GM13977 (cell line): ENCODE results near the gene PLEKHH3.
"Not testable (repeated sequence)": the region's sequence is repeated elsewhere in the genome, so short reads cannot be mapped to it uniquely, and the experiment has no call there.

Experiments used
- DNase-seq: peaks from one replicate; pipeline ENCODE4 v3.0.0; 2012; ENCODE audit warnings: low spot score
- in situ Hi-C: fragments of 300-500 bp; cut with MboI; formaldehyde crosslinking; loops from one replicate; pipeline ENCODE4 v1.12.0; 2022; ENCODE audit warnings: low sequenced_read_pairs, low pct_unique_long_range_greater_than_20kb, mixed read lengths, inconsistent platforms; ENCODE audit not compliant: unreplicated experiment
- TF ChIP-seq, protein P1 (sequence below): IDR thresholded peaks from 2 replicates; pipeline ENCODE4 v1.5.1; 2012; ENCODE audit warnings: mild to moderate bottlenecking, control low read depth; ENCODE audit not compliant: insufficient read depth; ENCODE audit errors: extremely low read depth, missing control alignments

The PLEKHH3 gene

DNA sequence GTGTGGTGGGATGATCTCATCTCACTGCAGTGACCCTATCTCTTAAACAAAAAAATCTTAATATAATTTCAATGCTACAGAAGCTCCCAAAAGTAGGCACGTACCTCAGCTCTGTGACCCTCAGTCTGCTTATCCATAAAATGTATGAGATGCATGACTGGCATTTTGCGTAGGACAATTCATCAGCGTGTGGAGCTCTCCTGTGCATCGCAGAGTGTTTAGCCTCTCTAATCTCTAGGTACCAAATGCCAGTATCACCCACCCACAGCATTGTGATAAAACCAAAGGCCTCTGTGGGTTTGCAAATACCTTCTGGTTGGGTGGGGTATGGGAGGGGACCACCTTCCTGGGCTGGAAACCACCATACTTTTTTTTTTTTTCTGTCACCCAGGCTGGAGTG lies 36.7 kb downstream of the PLEKHH3 start:
- in situ Hi-C loops: no loop called here
- DNase-seq: no peak
- TF ChIP-seq, protein P1, sequence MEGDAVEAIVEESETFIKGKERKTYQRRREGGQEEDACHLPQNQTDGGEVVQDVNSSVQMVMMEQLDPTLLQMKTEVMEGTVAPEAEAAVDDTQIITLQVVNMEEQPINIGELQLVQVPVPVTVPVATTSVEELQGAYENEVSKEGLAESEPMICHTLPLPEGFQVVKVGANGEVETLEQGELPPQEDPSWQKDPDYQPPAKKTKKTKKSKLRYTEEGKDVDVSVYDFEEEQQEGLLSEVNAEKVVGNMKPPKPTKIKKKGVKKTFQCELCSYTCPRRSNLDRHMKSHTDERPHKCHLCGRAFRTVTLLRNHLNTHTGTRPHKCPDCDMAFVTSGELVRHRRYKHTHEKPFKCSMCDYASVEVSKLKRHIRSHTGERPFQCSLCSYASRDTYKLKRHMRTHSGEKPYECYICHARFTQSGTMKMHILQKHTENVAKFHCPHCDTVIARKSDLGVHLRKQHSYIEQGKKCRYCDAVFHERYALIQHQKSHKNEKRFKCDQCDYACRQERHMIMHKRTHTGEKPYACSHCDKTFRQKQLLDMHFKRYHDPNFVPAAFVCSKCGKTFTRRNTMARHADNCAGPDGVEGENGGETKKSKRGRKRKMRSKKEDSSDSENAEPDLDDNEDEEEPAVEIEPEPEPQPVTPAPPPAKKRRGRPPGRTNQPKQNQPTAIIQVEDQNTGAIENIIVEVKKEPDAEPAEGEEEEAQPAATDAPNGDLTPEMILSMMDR: no peak

DNA sequence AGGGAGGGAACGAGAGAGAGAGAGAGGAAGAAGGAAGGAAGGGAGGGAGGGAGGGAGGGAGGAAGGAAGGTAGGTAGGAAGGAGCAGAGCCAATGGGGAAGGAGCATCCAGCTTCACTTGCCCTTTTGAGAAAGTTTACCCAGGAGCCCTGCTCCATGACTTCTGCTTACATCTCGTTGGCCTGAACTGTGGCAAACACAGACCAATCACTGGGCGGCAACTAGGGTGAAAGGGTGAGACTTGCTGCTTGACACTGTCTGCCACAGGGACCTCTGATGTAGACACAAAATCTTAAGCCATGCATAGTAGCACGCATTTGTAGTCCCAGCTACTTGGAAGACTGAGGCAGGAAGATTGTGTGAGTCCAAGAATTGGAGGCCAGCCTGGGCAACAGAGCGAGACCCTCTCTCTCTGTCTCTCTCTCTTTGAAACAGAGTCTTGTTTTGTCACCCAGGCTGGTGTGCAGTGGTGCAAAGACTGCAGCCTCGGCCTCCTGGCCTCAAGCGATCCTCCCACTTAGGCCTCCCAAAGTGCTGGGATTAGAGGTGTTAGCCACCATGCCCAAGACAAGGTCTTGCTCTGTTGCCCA lies 37.2 kb downstream of the PLEKHH3 start:
- DNase-seq: no peak
- in situ Hi-C loops: no loop called here
- TF ChIP-seq, protein P1: no peak

DNA sequence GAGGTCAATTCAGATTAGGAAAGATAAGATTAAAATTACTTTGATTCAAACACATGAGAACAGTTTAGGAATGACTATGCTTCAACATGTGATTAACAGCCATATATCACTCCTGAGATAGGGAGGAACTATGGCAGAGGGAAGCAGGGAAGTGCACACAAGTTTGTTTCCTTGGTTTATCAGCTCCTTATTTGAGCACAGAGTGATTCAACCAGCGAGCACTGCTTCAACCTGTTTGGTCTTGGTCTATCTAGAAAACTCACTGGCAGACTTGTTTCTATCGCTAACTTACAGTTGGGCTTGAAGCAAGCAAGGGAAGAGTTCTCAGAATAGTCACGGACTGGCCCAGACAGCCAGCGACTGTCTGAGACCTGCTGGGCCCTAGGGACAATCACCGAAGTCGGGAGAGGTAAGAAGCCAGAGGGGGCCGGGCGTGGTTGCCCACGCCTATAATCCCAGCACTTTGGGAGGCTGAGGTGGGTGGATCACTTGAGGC lies 43.8 kb downstream of the PLEKHH3 start:
- TF ChIP-seq, protein P1: no peak
- DNase-seq: peak; percentile 9
- in situ Hi-C loops: no loop called here

DNA sequence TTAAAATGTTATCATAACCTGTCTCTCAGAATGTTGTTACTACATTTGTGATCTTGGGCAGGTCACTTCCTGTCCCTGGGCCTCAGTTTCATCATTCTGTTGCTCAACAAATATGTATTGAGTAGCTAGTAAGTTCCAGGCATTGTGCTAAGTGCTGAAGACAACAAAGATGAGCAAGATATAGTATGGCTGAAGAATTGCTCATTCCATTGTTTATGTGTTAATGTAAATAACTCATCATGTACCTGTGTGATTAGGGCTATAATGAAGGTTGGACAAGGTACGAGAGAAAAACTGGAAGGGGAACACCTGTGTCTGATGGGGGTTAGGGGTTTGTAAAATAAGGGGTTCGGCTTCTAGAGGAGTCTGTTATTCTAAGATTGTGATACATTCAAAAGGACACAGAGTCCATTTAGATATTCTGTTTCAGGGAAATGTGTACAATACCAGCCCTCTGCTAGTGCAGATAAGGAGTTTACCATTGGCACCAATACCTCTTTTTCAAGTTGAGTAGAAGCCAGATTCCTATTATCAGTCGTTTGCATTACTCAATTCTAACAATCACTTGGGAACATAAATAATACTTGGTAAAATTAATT lies 47.3 kb downstream of the PLEKHH3 start:
- no peak for DNase-seq
- TF ChIP-seq, protein P1: no peak

DNA sequence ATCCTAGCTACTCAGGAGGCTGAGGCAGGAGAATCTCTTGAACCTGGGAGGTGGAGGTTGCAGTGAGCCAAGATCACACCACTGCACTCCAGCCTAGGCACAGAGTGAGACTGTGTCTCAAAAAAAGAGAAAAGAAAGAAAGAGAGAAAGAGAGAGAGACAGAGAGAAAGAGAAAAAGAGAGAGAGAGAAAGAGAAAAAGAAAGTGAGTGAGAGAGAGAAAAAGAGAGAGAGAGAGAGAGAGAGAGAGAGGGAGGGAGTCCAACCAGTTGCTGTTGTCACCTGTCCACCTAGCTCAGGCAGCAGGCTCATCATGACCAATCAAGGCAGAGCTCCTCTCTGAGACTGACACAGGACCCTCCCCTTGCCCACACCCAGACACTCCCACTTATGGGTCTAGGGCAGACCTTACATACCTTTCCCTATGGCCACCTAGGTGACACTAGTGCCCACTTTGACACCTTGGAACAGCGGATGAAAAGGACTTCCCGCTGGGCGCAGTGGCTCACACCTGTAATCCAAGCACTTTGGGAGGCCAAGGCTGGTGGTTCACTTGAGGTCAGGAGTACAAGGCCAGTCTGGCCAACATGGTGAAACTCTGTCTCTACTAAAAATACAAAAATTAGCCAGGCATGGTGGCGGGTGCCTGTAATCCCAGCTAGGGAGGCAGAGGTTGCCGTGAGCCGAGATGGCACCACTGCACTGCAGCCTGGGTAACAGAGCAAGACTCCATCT lies 49.6 kb downstream of the PLEKHH3 start:
- DNase-seq: peak; percentile 7
- in situ Hi-C loops: not testable (repeated sequence)

More for the DNA sequence above, 47.3 kb downstream of the PLEKHH3 start:
- in situ Hi-C loops: no loop called here

DNA sequence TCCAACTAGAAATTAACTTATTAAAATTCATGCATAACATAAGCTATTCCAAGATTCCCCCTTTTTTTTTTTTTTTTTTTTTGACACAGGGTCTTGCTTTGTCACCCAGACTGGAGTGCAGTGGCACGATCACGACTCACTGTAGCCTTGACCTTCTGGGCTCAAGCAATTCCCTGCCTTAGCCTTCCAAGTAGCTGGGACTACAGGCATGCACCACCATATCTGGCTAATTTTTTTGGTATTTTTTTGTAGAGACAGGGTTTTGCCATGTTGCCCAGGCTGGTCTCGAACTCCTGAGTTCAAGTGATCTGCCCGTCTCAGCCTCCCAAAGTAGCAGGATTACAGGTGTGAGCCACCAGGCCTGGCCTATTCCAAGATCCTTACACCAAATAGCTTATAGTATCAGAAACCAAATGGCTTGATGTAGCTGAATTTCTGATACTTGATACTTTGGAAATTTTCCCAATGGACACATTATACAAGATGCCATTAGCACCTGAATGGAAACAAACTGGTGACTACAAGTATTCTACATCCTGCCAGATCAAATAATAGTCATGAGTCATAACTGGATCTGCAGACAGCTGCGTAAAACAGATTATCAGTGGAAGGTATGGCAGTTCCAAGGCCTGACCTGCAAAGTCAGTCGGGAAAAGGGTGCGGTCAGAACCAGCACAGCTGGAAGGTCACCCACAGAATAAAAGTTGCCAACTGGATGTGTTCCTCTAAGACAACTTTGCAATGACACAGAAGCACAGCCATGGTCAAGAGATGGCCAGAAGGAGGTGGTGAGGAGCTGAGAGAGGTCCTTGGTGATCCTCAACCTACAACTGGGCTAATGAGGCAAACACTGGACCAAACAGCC lies 52.8 kb downstream of the PLEKHH3 start:
- DNase-seq: no peak
- in situ Hi-C loops: no loop called here
- TF ChIP-seq, protein P1: peak; percentile 15
